Activated CD8-positive, alpha-beta T cell treated with anti-CD3 and anti-CD28 coated beads for 36 hours (primary cell): ENCODE measurements around the gene STRADA. TPM values are rescaled to one million over a fixed set of nuclear protein-coding genes. Genes with fewer than 3 reads are reported as not detected.

Experiments used
- ATAC-seq: fragments of 200-7000 bp; cut with Tn5 transposase; one replicate; pipeline ENCODE4 v1.10.0; 2021; ENCODE audit warnings: mild to moderate bottlenecking, moderate library complexity
- CTCF ChIA-PET: fragments of 350-600 bp; sonication (Branson Sonifier 250); formaldehyde crosslinking; loops from one replicate; lab custom pipeline; 2021; ENCODE audit warnings: antibody characterized with exemption; lab: Charles Lee
- POLR2A ChIA-PET: fragments of 350-600 bp; sonication (Branson Sonifier 250); formaldehyde crosslinking; loops from one replicate; lab custom pipeline; 2021; ENCODE audit warnings: antibody characterized with exemption; lab: Charles Lee
- DNase-seq: peaks from one replicate; pipeline ENCODE4 v3.0.0-alpha.2; 2020
- H3K27ac Mint-ChIP-seq: one replicate; pipeline ENCODE4 v1.8.0; 2021; ENCODE audit warnings: mild to moderate bottlenecking, mixed read lengths
- H3K27me3 Mint-ChIP-seq: one replicate; pipeline ENCODE4 v1.8.0; 2021; ENCODE audit warnings: mixed read lengths
- H3K36me3 Mint-ChIP-seq: one replicate; pipeline ENCODE4 v1.8.0; 2021; ENCODE audit warnings: low read depth, mixed read lengths
- H3K4me1 Mint-ChIP-seq: one replicate; pipeline ENCODE4 v1.8.0; 2021; ENCODE audit warnings: low read depth, mixed read lengths
- H3K4me3 Mint-ChIP-seq: one replicate; pipeline ENCODE4 v1.8.0; 2021; ENCODE audit warnings: mild to moderate bottlenecking, moderate library complexity, mixed read lengths
- H3K9me3 Mint-ChIP-seq: one replicate; pipeline ENCODE4 v1.8.0; 2021; ENCODE audit warnings: mixed read lengths
- intact Hi-C: fragments of 100-400 bp; cut with micrococcal nuclease; formaldehyde crosslinking; loops from one replicate; pipeline ENCODE4 v1.10.0; 2022
- total RNA-seq, 2 experiments: library from RNA; stranded (reverse); gene quantifications; one replicate each; pipeline ENCODE4 v1.2.3, GENCODE V29; 2021
- TF ChIP-seq, protein P1 (sequence below): fragments of 200-600 bp; IDR thresholded peaks from one replicate; pipeline ENCODE4 v1.8.0; 2022; ENCODE audit warnings: antibody characterized with exemption, mild to moderate bottlenecking

The STRADA gene
- total RNA-seq, 2 experiments from 2014 or later: 44.8 to 48.8 TPM

DNA sequence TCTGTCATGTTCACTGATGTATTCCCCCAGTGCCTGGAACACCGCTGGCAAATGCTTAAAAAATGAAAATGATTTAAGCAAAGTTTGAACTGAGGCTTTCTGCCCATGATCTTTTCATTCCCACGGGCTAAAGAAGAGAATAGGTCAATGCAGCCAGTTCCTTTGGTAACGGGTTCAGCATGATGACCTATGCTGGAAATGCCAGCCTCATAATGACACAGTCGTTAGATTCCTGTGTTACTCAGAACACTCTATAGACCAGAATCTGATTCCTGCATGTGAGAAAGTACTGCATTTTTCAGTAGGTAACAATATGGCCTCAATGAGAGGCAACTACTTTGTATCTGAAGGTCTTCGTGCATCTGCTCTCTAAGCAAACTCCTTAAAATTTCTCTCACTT, 22.6 kb downstream of the STRADA start:
- no peak overlapping the region for H3K4me3 Mint-ChIP-seq
- no peaks in the 10 kb centered on the region for H3K27me3 Mint-ChIP-seq
- DNase-seq: no peak
- no peak overlapping the region for H3K27ac Mint-ChIP-seq
- peaks cover 15% of the 10 kb centered on the region for H3K36me3 Mint-ChIP-seq
- TF ChIP-seq, protein P1, sequence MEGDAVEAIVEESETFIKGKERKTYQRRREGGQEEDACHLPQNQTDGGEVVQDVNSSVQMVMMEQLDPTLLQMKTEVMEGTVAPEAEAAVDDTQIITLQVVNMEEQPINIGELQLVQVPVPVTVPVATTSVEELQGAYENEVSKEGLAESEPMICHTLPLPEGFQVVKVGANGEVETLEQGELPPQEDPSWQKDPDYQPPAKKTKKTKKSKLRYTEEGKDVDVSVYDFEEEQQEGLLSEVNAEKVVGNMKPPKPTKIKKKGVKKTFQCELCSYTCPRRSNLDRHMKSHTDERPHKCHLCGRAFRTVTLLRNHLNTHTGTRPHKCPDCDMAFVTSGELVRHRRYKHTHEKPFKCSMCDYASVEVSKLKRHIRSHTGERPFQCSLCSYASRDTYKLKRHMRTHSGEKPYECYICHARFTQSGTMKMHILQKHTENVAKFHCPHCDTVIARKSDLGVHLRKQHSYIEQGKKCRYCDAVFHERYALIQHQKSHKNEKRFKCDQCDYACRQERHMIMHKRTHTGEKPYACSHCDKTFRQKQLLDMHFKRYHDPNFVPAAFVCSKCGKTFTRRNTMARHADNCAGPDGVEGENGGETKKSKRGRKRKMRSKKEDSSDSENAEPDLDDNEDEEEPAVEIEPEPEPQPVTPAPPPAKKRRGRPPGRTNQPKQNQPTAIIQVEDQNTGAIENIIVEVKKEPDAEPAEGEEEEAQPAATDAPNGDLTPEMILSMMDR: no peak
- H3K4me1 Mint-ChIP-seq: no peaks in the 10 kb centered on the region
- intact Hi-C loops: no loop called here
- no peaks in the 10 kb centered on the region for H3K9me3 Mint-ChIP-seq
- no peak for ATAC-seq
- CTCF ChIA-PET: interaction anchor here (1.5 kb wide), 1 partner anchor 11 kb away, joined by 3 read pairs; no protein-coding TSS in a partner anchor
- POLR2A ChIA-PET: interaction anchor here (2.9 kb wide), 1 partner anchor 16 kb away, joined by 8 read pairs; no protein-coding TSS in a partner anchor

DNA sequence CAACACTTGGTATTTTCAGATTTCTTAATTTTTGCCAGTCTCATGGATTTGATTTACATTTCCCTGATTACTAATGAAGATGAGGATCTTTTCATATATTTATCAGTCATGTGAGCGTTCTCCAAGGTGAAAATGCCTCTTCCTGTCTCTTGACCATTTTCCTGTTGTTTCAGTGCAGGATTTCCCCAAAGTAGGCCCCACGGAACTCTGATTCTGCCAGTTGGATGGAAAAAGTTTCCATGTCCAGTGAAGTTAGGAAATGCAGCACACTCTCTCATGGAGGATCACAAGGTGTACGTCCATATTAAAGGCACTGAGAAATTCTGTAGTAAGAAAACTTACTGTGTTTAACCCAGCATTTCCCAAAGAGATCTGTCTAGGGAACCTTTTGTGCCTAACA, 25.2 kb downstream of the STRADA start:
- H3K4me1 Mint-ChIP-seq: no peaks in the 10 kb centered on the region
- DNase-seq (no peak), ATAC-seq (no peak)
- no peak overlapping the region for H3K27ac Mint-ChIP-seq
- H3K36me3 Mint-ChIP-seq: peaks cover 7% of the 10 kb centered on the region
- CTCF ChIA-PET: no interaction called here
- no peaks in the 10 kb centered on the region for H3K27me3 Mint-ChIP-seq
- H3K9me3 Mint-ChIP-seq: no peaks in the 10 kb centered on the region
- TF ChIP-seq, protein P1: no peak
- POLR2A ChIA-PET: interaction anchor here (1.5 kb wide), 1 partner anchor 9 kb away, joined by 4 read pairs; no protein-coding TSS in a partner anchor
- no peak overlapping the region for H3K4me3 Mint-ChIP-seq
- intact Hi-C loops: no loop called here

DNA sequence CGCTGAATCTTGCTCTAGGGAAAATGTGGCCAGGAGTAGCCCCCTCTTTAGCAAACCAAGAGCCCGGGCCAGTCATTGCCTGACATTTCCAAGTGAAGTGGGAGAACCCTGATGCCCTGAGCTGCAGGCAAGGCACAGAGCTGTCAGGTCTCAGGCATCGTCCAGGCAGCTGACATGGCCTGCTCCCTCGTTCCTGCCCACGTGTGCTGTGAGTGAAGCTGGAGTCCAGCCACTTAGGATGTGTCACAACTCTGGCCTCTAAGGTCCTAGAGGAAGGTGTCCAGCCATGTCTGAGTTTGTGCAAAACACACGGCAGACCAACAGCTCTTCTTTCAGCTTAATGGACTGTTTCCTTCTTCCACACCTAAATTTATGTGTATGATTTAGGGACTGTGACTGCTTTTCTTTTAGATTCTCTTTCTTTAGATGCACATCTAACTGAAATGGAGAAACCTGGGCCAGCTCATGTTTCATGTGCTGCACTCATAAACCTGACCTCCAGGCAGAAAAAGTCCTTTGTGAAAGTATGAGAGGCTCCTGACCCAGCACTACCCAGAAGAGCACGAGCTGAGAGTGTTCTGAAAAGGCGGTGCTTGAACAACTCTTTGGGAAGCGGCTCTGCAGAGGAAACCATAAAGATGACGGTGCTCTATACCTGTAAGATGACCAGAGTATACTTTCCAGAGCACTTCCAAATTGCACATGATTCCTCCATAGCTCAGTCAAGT, 26.9 kb downstream of the STRADA start:
- DNase-seq: no peak
- peaks cover 12% of the 10 kb centered on the region for H3K36me3 Mint-ChIP-seq
- intact Hi-C loops: no loop called here
- ATAC-seq: no peak
- H3K27ac Mint-ChIP-seq: no peak overlapping the region
- H3K4me3 Mint-ChIP-seq: no peak overlapping the region
- H3K9me3 Mint-ChIP-seq: no peaks in the 10 kb centered on the region
- peaks cover 9% of the 10 kb centered on the region for H3K4me1 Mint-ChIP-seq
- TF ChIP-seq, protein P1: no peak
- CTCF ChIA-PET: interaction anchor here (0.8 kb wide), 2 partner anchors 104 to 134 kb away, joined by 3 read pairs; no protein-coding TSS in a partner anchor
- POLR2A ChIA-PET: interaction anchor here (0.8 to 1.6 kb wide), 3 partner anchors 13 to 26 kb away, joined by 3 to 4 read pairs (median 4); no protein-coding TSS in a partner anchor
- H3K27me3 Mint-ChIP-seq: no peaks in the 10 kb centered on the region

DNA sequence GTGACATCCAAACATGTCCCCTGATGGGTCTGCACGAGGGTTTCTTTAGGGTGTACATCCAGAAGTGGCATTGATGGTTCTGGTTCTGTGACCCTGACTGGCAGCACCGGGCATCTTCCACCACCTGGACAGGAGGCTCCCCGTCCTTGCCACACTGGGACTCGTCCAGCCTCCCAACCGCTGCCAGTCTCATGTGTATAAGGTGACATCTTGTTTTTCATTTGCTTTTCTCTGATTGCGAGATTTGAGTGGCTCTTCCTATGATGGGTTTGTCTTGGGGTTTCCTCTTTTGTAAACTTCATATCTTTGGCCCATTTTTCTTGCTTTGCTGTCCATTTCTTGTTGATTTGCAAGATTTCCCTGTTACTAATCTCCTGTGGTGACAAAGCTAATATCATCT, 32.5 kb downstream of the STRADA start:
- TF ChIP-seq, protein P1: no peak
- ChIA-PET POLR2A (interaction anchor here (1.3 to 2.0 kb wide), 4 partner anchors 8 to 15 kb away, joined by 4 to 15 read pairs (median 8); partner anchors contain the start of gene LIMD2), CTCF (interaction anchor here (0.9 to 3.4 kb wide), 6 partner anchors 12 to 274 kb away, joined by 3 to 28 read pairs (median 3); no protein-coding TSS in a partner anchor)
- DNase-seq (no peak), ATAC-seq (no peak)
- intact Hi-C loops: loop anchor here (5.0 kb wide), 1 partner anchor 33 kb away; the partner anchor contains the start of gene STRADA
- H3K27ac Mint-ChIP-seq: peak overlapping the region; percentile 68
- no peaks in the 10 kb centered on the region for H3K9me3 Mint-ChIP-seq
- peaks cover 29% of the 10 kb centered on the region for H3K36me3 Mint-ChIP-seq
- no peak overlapping the region for H3K4me3 Mint-ChIP-seq
- no peaks in the 10 kb centered on the region for H3K27me3 Mint-ChIP-seq
- H3K4me1 Mint-ChIP-seq: peaks cover 57% of the 10 kb centered on the region
